GM18499 (cell line): Measurements from ENCODE around the gene OR10AD1.

ENCODE experiments used
- ATAC-seq: cut with Tn5 transposase; IDR thresholded peaks from one replicate; pipeline ENCODE4 v1.9.1; 2021; ENCODE audit warnings: moderate number of reproducible peaks; ENCODE audit not compliant: insufficient read depth, unreplicated experiment

Gene OR10AD1

DNA sequence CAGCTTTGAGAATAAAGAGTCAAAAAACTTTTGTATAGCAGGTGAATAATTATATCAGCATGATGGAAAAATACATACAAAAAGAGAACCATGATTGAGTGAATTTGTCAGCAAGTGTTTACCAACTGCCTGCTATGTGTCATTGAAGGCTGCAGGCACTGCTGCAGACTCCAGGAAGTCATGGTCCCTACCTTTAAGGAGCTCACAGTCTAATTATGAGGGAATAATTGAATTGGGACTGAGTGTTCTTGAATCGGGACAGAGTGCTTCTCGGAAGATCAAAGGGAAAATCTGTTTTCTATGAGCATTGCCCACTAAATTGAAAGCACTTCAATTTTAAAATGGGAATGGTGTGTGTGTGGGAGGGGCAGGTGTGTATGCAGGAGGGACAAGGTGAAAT is 9.5 kb downstream of the OR10AD1 start:
- ATAC-seq = no peak

DNA sequence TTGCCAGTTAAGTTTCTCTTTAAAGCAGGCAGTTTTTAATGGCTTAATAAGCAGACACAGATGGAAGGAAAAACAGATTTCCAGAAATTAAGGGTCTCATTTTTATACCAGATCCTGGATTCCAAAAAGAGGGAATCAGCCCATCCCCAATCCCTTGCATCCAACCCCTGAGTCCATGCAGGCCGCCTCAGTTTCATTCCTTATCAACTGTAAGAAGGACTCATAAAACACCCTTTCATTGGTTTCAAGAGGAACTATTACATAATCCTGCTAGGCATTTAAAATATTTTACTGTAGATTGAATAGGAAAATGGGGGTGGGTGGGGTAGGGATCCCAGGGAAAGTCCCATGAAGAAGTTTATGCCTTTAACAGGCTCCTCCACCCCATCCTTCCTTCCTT is 10.2 kb downstream of the OR10AD1 start:
- ATAC-seq = no peak

DNA sequence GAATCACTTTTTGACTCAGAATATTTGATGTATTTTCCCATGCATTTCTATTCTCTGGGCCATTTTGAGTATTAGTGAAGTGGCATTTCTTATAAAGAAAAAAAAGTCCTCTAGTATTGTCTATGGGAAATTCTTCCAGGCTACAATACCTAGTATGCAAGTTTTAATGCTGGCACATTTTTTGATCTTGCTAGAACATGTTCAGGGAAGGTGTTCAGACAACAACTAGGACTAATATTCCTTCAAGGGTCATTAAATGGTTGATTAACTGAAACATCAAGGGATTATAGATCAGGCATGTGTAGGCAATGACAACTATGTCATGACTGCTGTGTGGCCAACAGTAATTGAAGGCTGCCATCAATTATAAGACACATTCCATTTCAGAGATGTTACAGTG is 12.0 kb downstream of the OR10AD1 start:
- no peak for ATAC-seq

DNA sequence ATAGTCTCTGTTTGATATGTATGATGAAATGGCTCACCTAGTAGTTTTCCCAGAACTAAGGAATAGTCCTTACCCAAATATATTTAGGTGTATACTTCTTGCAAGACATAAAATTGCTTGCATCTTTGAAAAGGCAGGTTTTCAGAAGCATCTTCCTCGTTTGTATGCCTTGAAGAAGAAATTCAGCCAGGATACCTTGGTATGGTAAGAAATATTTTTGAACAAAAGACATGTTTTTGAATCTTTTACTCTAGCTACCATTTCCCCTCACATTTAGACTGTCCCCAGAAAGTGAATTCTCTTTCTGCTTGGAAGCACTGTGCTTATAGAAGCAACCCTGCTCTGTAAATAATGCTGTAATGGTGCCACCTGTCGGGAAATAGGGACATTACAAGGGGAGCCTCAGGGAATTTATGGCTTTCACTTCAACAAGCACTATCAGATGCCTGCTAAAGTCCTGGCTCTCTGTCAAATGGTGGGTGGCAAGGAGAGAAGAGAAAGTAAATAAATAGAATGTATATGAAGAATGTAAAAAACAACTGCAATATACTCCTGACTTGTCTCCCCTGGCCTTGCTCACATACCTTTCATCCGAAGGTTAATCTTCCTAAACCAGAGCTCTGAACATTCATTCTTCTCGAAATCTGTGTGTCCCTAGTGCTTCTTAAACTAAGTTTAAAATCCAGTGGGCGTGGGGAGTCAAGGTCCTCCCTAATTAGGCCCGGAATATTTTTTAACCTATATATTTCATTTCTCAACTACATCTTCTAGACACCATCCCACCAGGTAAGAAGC is 13.6 kb downstream of the OR10AD1 start:
- ATAC-seq = no peak

DNA sequence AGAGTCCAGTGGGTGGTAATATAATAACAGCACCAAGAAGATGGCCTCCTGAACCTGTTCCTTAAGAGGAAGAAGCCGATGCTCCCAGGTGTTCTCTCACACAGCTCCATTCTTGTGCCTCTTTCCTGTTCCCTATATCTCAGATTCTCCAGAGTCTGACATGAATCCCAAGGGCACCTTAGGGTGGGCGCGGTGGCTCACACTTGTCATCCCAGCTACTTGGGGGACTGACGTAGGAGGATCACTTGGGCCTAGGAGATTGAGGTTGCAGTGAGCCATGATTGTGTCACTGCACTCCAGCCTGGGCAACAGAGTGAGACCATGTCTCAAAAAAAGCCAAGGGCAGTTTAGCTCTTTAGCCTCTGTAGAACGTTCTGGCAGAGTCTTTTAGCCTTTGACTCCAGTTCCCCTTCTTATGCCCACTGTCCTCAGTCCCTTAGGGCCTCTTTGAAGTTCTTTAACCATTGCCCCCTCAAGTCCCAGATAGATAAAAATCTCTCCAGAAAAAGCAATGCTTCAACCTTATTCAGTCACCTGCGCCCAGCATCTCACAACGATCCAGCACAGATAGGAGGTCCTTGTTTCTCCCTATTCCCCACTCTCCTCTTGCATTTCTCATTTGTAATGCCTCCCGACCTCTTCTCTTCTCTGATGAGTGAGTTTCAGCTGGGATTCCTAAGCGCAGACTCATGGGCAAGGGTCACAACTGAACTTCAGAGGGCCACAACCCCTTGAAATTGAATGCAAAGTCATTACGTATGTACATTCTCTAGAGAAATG is 15.0 kb downstream of the OR10AD1 start:
- no peak for ATAC-seq

DNA sequence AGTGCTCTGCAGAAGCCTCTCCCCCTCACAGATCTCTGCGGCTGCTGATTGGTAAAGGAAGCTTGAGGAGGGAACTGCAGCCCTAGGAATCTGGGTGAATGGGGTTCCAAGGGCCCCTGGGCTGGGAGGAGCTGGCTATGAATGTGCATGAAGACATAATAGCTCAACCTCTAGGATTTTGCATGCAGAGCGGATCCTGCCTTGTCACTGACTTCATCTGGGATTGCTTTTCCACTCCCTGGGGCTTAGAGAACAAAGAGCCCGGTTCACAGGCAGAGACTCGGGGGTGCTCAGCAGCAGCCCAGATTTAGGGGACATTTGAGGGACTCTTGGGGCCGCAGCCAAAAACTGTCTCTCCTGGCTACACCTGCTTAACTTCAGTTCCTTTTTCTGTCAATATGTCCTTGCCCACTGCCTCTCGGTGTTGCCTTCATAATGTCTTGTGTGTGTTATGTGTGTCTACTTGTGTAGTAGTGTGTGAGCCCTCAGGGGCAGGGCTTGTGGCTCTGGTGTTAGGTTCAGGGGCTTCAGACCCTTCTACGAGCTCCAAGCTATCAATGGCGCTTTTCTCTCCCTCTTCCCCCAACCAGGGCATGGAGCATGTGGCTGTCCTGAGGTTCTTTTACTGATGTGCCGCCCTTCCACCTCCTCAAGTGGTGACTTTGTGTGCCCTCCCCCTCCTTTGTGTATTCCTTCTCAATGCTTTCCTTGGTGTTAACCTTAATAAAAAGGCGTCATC is 17.7 kb downstream of the OR10AD1 start:
- no peak for ATAC-seq

DNA sequence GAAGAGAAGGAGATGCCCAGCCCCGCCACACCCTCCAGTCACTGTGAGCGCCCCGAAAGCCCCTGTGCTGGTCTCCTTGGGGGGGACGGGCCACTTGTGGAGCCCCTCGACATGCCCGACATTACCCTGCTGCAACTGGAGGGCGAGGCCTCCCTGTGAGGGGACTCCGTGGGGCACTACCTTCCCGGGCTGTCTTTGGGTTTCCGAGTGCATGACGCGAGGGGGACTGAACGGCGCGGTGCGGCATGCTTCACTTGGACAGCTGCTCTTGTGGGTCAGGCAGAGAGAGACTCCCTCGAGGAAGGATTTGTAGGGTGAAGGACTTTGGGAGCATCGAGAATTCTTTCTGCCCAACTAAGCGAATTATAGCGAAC is 18.6 kb downstream of the OR10AD1 start:
- ATAC-seq = no peak

DNA sequence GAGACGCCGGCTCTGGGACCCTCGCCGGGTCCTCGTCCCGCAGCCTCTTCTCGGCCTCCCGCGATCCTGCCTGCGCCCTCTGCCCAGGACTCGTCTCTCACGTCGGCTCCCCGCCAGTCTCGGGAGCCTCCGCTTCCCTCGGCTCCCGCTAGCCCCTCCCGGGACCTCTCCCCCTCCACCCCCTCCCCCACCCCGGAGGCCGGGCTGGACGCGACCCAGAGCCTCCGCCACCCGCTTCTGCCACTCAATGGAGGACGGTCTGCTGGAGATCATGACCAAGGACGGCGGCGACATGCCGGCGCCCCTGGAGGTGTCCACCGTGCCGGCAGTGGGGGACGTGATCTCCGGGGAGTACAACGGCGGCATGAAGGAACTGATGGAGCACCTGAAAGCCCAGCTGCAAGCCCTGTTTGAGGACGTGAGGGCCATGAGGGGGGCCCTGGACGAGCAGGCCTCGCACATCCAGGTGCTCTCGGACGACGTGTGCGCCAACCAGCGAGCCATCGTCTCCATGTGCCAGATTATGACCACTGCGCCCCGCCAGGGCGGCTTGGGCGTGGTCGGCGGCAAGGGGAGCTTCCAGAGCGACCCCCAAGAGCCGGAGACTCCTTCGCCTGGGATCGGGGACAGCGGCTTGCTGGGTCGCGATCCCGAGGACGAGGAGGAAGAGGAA is 19.1 kb downstream of the OR10AD1 start:
- no peak for ATAC-seq

DNA sequence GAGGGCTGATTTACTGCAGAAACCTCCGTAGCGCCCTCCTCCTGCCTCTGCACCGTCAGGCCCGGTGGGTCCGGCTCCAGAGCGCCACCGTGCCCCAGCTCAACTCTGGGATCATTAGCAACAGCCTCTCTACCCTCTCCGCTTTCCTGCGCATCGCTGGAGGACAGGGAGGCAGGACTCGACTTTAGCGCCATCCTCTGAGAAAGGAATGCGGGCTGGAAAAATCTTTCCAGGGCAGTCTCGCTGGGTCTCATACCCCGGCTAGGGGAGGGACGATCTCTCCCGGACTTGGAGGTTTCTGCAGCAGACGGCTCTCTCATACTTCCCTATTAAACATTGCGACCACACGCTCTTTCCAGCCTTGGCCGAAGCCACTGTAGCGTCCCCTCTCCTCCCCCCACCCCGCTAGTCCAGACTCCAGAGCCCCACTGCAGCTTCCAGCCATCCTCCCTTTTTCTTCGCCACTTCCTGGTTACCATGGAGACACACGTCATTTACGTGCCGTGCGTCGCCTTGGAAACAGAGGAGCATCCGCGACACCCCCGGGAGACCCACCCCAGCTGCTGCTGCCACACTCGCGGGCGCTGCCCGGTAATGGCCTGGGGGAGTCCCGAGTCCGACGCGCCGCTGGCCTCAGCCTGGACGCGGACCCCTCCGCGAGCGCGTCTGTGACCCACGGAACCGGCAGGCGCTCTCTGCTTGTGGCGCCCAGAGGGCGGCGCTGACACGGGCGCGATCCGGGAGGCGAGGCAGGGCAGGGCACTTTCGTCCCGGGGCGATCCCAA is 19.8 kb downstream of the OR10AD1 start, which contains the start of gene CCDC184:
Gene CCDC184 (plus strand): TSS at position 554 of the 785 bp plus-strand sequence. CDS start 479 bp downstream, outside the sequence.
- ATAC-seq = no peak

DNA sequence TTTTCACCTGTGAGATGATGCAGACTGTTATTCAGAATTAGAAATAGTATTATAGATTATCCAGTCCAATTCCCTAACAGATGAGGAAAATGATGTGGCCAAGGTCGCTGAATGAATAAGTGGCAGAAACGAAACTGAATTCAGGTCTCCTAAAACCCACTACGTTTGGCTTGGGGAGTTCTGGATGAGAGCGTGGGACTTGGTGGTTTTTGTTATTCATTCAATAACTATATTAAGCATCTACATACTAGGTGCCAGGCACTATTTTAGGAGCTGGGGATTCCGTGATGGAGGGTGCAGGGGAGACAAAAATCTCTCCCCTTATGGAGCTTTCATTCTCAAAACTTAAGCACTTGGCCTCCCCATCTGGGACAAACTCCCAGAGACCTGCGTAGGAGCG is 20.5 kb downstream of the OR10AD1 start:
- no peak for ATAC-seq

DNA sequence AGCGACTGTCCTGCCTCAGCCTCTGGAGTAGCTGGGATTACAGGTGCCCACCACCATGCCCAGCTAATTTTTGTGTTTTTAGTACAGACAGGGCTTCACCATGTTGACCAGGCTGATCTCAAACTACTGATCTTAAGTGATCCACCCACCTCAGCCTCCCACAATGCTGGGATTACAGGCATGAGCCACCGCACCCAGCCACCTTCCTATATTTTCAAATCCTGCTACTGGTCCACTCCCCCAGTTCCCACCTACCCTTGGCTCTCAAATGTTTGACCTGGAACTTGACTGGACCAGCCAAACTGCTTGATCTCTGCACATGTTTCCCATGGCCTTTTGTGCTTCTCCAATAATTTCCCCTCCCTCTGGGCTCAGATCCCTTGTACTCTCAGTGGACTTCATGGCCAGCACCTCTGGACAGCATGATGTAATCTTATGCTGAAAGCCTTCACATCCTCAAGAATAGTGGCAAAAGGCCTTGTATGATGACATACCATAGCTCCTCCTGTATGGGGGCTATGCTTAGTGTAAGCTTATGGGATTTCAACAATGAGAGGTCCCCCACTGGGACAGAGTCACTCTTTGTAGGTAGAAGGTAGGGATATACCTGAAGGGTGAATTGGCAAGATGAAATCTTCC is 22.1 kb downstream of the OR10AD1 start:
- no peak for ATAC-seq

DNA sequence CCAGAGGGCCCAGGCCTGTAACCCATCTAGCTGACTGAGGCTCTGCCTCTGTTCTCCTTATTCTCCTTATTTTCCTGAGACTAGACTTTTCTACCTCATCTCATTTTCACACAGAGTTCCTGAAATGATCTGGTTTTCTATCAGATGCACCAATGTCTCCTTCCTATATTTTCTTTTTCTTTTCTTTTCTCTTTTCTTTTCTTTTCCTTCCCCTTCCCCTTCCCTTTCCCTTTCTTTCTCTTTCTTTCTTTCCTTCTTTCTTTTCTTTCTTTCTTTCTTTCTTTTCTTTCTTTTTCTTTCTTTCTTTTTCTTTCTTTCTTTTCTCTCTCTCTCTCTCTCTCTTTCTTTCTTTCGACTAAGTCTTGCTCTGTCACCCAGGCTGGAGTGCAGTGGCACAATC is 22.7 kb downstream of the OR10AD1 start:
- no peak for ATAC-seq

DNA sequence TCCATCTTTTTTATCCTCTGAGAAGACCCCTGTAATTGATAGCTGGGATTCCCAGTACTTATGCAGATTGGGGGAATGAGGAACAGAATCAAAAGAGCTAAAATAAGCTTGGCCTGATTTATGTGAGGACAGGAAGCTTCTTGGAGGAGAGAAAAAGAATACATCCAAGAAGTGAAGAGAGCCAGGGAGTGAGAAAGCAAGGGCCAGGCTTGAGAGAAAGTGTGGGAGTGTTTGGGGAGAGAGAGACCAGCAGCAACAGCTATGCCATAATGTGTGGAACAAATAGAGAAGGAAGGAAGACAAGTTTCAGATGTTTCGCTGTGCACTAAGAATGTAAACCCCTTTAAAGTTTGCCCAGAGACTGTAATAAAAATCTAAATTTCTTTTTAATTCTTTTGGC is 23.6 kb downstream of the OR10AD1 start:
- no peak for ATAC-seq

DNA sequence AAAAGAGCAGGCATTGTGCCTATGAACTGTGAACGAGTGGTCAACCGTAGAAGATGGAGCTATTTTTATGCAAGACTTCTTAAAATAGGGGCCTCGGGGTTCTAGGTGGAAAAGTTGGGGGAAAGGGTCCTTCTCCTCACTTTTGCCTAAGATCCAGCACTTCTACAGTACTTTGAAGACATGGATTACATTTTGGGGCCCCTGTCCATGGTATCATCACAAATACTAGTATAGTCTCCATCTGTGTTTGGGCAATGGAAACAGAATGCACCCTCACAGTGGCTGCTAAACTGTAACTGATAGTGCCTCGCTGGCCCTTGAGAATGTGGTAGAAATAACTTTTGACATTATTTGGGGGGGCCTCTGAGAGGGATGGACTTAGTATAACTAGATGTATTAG is 25.1 kb downstream of the OR10AD1 start:
- no peak for ATAC-seq

DNA sequence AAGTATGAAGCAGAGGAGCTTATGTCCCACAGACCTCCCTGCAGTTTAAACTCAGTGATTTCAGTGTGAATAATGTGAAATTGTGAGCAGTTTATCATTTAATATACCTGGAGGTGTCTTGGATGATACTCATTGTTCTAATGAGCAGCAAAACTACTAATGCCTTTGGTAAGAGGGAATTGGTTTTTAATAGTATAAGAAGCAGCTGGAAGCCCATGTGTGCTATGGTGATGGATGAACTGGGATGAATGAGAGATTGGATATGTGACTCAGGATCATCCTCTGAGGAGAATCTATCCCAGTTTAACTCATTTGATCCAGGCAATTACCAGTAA is 26.7 kb downstream of the OR10AD1 start:
- ATAC-seq = no peak

DNA sequence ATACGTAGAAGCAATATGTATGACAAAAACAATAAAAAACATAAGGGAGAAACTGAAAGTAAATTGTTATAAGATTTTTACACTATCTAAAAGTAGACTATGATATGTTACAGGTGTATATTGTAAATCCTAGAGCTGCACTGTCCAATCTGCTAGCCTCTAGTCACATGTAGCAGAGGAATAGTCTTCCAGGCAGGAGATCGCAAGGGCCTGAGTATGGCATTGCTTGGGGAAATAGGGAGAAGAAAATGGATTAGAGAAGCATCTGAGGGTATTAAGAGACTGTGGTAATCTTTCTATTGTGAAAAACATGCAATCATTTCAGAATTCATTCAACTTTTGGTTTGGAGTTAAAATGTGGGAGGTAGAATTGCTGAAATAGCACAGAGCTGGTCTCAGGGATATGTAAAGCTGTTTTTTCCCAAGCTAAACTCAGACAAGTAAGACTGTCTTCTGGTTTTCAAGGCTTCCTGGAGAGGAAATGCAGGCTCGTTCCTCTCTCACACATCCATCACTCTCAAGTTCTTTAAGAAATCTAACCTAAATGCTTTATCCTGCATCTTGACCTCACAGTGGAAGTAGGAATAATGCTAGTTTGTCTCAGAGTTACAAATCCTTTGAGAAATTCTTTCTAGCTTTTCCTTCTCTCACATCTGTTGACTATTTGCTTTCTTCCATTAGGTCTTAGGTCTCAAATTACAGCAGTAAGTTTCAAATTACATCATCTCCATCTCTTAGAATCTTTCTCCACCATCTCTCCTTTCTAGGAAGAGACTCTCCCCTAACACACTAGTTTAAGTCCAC is 27.3 kb downstream of the OR10AD1 start:
- no peak for ATAC-seq

DNA sequence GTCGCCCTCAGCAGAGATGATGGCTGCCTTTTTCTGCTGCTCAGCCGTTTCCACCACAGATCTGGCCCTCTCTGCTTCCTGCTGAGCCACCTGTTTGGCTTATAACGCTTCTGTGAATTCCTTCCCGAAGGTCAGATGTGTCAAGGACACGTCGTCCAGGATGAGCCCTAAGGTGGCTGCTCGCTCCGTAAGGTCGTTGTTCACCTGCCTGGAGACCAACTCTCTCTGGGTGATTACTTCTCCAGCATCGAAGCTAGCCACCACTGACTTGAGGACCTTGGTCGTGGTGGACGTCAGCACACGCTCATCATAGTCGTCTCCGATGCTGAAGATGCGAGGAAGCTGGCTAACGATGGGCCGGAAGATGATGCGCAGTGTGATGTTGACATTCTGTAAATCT is 34.1 kb downstream of the OR10AD1 start:
- no peak for ATAC-seq

DNA sequence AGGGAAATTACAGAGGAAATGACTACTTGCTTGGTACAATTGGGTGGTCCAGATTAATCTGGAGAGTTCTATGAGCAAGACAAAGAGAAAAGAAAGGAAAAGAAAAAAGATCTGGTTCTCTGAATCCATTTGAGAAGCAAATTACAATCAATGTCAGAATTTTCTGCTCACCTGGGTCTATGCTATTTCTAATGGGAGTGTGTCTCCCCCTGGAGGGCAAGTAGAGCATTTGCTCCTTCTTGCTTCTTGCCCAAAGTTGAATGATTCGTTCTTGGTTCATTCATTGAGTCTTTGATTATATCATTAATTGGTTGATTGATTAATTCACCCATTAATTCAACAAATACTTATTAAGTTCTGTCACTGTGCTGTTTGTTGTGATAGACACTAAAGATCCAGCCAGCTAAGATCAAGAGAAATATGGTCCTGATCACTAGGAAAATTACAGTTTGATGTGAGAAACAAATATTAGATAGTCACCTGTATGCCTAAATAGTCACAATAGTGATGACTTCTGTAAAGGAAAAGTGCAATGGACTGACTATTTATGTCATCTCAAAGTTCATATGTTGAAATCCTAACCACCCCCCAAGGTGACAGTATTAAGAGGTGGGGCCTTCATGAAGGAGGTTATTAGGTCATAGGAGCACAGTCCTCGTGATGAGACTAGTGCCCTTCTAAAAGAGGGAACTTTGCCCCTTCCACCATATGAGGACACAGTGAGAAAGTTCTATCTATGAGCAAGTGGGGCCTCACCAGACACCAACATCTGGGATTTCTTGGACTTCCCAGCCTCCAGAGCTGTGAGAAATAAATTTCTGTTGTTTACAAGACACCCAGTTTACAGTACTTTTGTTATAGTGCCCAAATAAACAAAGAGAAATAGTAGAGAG is 37.8 kb downstream of the OR10AD1 start:
- no peak for ATAC-seq
